Body of pancreas (tissue), 4 donors: ENCODE data around the gene NOS3. TPM values are rescaled to one million over a fixed set of nuclear protein-coding genes. Genes with fewer than 3 reads are reported as not detected.

Source experiments
- ATAC-seq: fragments of 150-250 bp; one replicate; pipeline ENCODE4 v1.9.1; 2016
- DNase-seq, 4 donors: peaks; one replicate each; pipeline ENCODE4 v3.0.0-alpha.2; 2019
- H3K27ac ChIP-seq, 4 donors: fragments of 200-600 bp; sonication (generic); 1 replicate in 3 of 4; 2 replicates in 1 of 4; pipeline versions ENCODE4 v1.5.1 to v1.6.1; 2016 to 2019; ENCODE audit warnings: mild to moderate bottlenecking in 1 of 4, mixed read lengths in 1 of 4, moderate library complexity in 1 of 4
- H3K27me3 ChIP-seq, 2 donors: fragments of 200-600 bp; sonication (generic); one replicate each; pipeline ENCODE4 v1.6.0; 2016; ENCODE audit warnings: mild to moderate bottlenecking in 1 of 2
- H3K36me3 ChIP-seq, 2 donors: fragments of 200-600 bp; sonication (generic); replicated peaks in 1 of 2; 2 replicates each; pipeline ENCODE4 v1.5.1; 2016; ENCODE audit warnings: low read depth in 2 of 2; ENCODE audit not compliant: insufficient read depth in 1 of 2
- H3K4me1 ChIP-seq: fragments of 200-600 bp; sonication (generic); one replicate; pipeline ENCODE4 v1.6.0; 2016
- H3K4me3 ChIP-seq, 2 donors: fragments of 200-600 bp; sonication (generic); 1 replicate in 1 of 2; 2 replicates in 1 of 2; pipeline ENCODE4 v1.5.1; 2016 to 2019
- H3K9me3 ChIP-seq, 3 donors: fragments of 200-600 bp; sonication (generic); 1 replicate in 2 of 3; 2 replicates in 1 of 3; pipeline ENCODE4 v1.5.1; 2016
- POLR2A ChIP-seq, 3 donors: fragments of 450-650 bp; IDR thresholded peaks; one replicate each; pipeline ENCODE4 v1.6.1; 2016; ENCODE audit warnings: antibody characterized with exemption in 3 of 3, mild to moderate bottlenecking in 2 of 3
- WGBS, 2 donors: methylation state at CpG; one replicate each; pipeline ENCODE4 v1.1.5; 2017; 5-methylcytosine and 5-hydroxymethylcytosine counted together
- intact Hi-C: fragments of 100-400 bp; cut with DNase I; formaldehyde crosslinking; loops from one replicate; pipeline ENCODE4 v1.15.1; 2023
- total RNA-seq, 2 donors: library from RNA; depleted of rRNA; stranded (reverse); fragments of >200 nt; gene quantifications; one replicate each; pipeline ENCODE4 v1.1.0, GENCODE V29; 2016
- TF ChIP-seq, protein P1 (sequence below), 7 experiments: fragments of 450-650 bp in 4 of 7; fragments of 200-600 bp in 3 of 7; sonication (generic) in 3 of 7; IDR thresholded peaks; one replicate each; pipeline ENCODE4 v1.5.1; 2016 to 2019; ENCODE audit warnings: antibody characterized with exemption in 7 of 7

The NOS3 gene
- total RNA-seq, 2 donors from 2014 or later = 4.9 to 7.6 TPM

DNA sequence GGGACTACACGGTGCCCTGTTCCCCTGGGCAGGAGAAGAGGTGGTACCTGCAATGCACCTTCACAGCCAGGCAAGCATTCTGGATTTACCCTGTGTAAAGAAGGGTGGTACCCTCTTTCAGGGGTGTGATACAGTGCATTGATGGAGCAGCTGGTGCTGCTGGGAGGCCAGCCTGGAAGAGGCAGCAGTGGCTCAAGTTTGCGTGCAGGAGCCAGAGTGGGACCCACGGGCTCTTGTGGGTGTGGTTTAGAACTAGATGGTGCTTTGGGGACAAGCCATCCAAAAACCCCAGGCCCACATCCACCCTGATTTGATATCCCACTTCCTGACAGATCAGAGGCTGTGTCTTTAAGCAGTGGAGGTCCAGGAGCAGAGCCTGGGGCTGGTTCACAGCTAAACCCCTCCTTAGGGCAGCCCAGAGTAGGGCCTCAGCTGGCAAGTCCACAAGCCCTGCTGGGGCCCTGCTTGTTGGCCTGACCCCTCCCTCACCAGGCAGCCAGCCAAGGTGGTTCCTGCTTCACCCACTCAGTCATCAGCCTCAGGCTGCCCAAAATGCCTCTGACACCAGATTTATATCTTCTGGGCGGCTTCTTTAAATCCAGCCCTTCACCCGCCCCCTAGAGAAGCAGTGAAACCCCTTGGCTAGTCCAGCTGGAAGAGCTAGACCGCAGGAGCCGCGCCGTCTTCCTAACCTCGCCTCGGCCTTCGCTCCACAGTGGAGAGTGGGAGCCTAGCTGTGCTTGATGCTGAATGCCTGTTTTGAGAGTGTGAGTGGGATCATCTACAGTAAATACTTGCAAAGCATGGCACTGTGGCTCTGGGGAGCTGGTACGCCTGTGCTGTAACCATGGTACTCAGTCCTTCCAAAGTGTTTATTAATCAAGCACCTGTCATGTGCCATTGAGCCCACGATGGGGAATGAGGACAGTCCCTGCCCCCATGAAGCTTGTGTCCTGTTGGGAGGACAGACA lies 56.1 kb downstream of the NOS3 start:
- no peaks in the 10 kb centered on the region for H3K36me3 ChIP-seq
- H3K4me1 ChIP-seq = peaks cover 8% of the 10 kb centered on the region
- H3K27ac ChIP-seq = no peak overlapping the region
- DNase-seq (no peak), ATAC-seq (no peak)
- H3K9me3 ChIP-seq = no peaks in the 10 kb centered on the region
- TF ChIP-seq, protein P1, sequence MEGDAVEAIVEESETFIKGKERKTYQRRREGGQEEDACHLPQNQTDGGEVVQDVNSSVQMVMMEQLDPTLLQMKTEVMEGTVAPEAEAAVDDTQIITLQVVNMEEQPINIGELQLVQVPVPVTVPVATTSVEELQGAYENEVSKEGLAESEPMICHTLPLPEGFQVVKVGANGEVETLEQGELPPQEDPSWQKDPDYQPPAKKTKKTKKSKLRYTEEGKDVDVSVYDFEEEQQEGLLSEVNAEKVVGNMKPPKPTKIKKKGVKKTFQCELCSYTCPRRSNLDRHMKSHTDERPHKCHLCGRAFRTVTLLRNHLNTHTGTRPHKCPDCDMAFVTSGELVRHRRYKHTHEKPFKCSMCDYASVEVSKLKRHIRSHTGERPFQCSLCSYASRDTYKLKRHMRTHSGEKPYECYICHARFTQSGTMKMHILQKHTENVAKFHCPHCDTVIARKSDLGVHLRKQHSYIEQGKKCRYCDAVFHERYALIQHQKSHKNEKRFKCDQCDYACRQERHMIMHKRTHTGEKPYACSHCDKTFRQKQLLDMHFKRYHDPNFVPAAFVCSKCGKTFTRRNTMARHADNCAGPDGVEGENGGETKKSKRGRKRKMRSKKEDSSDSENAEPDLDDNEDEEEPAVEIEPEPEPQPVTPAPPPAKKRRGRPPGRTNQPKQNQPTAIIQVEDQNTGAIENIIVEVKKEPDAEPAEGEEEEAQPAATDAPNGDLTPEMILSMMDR (IDR thresholded peaks at IDR 0.05) = no peak
- no peak for TF ChIP-seq POLR2A (IDR thresholded peaks at IDR 0.05)
- no peaks in the 10 kb centered on the region for H3K27me3 ChIP-seq
- intact Hi-C loops = no loop called here
- no peak overlapping the region for H3K4me3 ChIP-seq
- WGBS, 2 donors = 70 to 73% methylated on average over 11 to 14 of the region's 14 CpGs

GRCh38 chr7:151047976-151048815 lies 57.4 kb downstream of the NOS3 start, which contains the start of gene ASIC3:
TSS of gene ASIC3 (plus strand) at chr7:151048531. CDS start at chr7:151048886, 355 bp downstream.
- Histone ChIP-seq H3K4me1 (peaks cover 8% of the 10 kb centered on the region), H3K9me3 (no peaks in the 10 kb centered on the region), H3K27me3 (no peaks in the 10 kb centered on the region), H3K4me3 (no peak within 1 kb of the TSS), H3K36me3 (no peaks in the 10 kb centered on the region), H3K27ac (no peak within 1 kb of the TSS)
- ATAC-seq (no peak), DNase-seq (no peak)
- 72 to 73% methylated on average over 19 to 22 of the region's 22 CpGs for WGBS, 2 donors
- intact Hi-C loops = no loop called here
- TF ChIP-seq, protein P1 (IDR thresholded peaks at IDR 0.05) = no peak
- no peak for TF ChIP-seq POLR2A (IDR thresholded peaks at IDR 0.05)

- no peaks in the 10 kb centered on the region for H3K27me3 ChIP-seq
- WGBS, 2 donors = 86 to 90% methylated on average over 20 to 34 of the region's 38 CpGs
- H3K9me3 ChIP-seq = no peaks in the 10 kb centered on the region
- H3K4me1 ChIP-seq = peaks cover 8% of the 10 kb centered on the region
- ATAC-seq (no peak), DNase-seq (no peak)
- H3K27ac ChIP-seq = no peak overlapping the region
- H3K4me3 ChIP-seq = no peak overlapping the region
- H3K36me3 ChIP-seq = no peaks in the 10 kb centered on the region
- intact Hi-C loops = no loop called here
- TF ChIP-seq, protein P1 (IDR thresholded peaks at IDR 0.05) = no peak
- TF ChIP-seq POLR2A (IDR thresholded peaks at IDR 0.05) = no peak
These were observed 58.2 kb downstream of the NOS3 start for GRCh38 chr7:151048911-151049463.

GRCh38 chr7:151051108-151051507 lies 60.3 kb downstream of the NOS3 start:
- no peak for TF ChIP-seq POLR2A (IDR thresholded peaks at IDR 0.05)
- TF ChIP-seq, protein P1 (IDR thresholded peaks at IDR 0.05) = no peak
- Histone ChIP-seq H3K27ac (no peak overlapping the region), H3K27me3 (no peaks in the 10 kb centered on the region), H3K4me1 (peaks cover 8% of the 10 kb centered on the region), H3K4me3 (no peak overlapping the region), H3K36me3 (no peaks in the 10 kb centered on the region), H3K9me3 (no peaks in the 10 kb centered on the region)
- intact Hi-C loops = no loop called here
- WGBS, 2 donors = 5 to 29% methylated on average over 9 to 50 of the region's 50 CpGs
- DNase-seq = peak; percentile 61 to 73 (median 63)
- ATAC-seq = peak; percentile 83
